ENCODE results near the gene SLC43A3.

The SLC43A3 gene

GRCh38 chr11:57458410-57459163 lies 31.7 kb upstream of the SLC43A3 start:
- Histone ChIP-seq H3K36me3 (replicated peaks; ENCODE audit: low read depth, low read length) (no peaks in the 10 kb centered on the region), H3K27me3 (ENCODE audit: low read depth, low read length) (no peaks in the 10 kb centered on the region; the same call in 1 of the 2 replicates), H4K20me1 (ENCODE audit: insufficient read depth, low read length) (no peaks in the 10 kb centered on the region), H3K9me3 (ENCODE audit: insufficient read depth, low read length) (no peaks in the 10 kb centered on the region), H3K4me3 (ENCODE audit: low read length) (peak overlapping the region; percentile 79), H2AFZ (ENCODE audit: low read depth, low read length) (peak overlapping the region; percentile 70), H3K4me1 (ENCODE audit: low read length) (peaks cover 16% of the 10 kb centered on the region), H3K9ac (ENCODE audit: low read length) (peak overlapping the region; percentile 57), H3K27ac (ENCODE audit: low read length) (no peak overlapping the region), H3K79me2 (ENCODE audit: low read length) (no peaks in the 10 kb centered on the region), H3K4me2 (ENCODE audit: low read length) (peak overlapping the region; percentile 84)
- no peak for TF ChIP-seq EZH2phosphoT487 (IDR thresholded peaks at IDR 0.05; ENCODE audit: low read depth)
- TF ChIP-seq, protein P1, sequence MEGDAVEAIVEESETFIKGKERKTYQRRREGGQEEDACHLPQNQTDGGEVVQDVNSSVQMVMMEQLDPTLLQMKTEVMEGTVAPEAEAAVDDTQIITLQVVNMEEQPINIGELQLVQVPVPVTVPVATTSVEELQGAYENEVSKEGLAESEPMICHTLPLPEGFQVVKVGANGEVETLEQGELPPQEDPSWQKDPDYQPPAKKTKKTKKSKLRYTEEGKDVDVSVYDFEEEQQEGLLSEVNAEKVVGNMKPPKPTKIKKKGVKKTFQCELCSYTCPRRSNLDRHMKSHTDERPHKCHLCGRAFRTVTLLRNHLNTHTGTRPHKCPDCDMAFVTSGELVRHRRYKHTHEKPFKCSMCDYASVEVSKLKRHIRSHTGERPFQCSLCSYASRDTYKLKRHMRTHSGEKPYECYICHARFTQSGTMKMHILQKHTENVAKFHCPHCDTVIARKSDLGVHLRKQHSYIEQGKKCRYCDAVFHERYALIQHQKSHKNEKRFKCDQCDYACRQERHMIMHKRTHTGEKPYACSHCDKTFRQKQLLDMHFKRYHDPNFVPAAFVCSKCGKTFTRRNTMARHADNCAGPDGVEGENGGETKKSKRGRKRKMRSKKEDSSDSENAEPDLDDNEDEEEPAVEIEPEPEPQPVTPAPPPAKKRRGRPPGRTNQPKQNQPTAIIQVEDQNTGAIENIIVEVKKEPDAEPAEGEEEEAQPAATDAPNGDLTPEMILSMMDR (IDR thresholded peaks at IDR 0.05; ENCODE audit: low read depth, low read length): peak; percentile 99

DNA sequence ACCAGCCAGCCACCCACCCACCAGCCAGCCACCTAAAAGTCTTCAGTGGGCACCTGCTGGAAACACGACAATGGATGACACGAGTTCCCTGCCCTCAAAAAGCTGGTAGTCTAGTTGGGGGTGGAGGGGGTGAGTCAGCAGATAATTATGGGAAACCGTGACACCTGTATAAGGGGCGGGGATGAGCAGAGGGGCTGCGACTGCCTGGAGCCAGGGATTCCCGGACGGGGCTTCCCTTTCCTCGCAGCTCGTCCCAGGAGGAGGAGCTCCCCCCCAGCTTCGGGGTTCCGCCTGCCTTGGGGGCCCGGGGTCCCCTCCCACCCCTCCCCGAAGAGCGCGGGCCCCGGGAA lies 31.1 kb upstream of the SLC43A3 start:
- TF ChIP-seq, protein P1 (IDR thresholded peaks at IDR 0.05; ENCODE audit: low read depth, low read length): no peak
- TF ChIP-seq EZH2phosphoT487 (IDR thresholded peaks at IDR 0.05; ENCODE audit: low read depth): no peak
- no peaks in the 10 kb centered on the region for H4K20me1 ChIP-seq (ENCODE audit: insufficient read depth, low read length)
- H3K36me3 ChIP-seq (replicated peaks; ENCODE audit: low read depth, low read length): no peaks in the 10 kb centered on the region
- no peak overlapping the region for H3K27ac ChIP-seq (ENCODE audit: low read length)
- peaks cover 5% of the 10 kb centered on the region; the same call in 1 of the 2 replicates for H3K27me3 ChIP-seq (ENCODE audit: low read depth, low read length)
- peak overlapping the region; percentile 57 for H3K9ac ChIP-seq (ENCODE audit: low read length)
- H3K4me3 ChIP-seq (ENCODE audit: low read length): peak overlapping the region; percentile 79
- no peak overlapping the region; the same call in 1 of the 2 replicates for H2AFZ ChIP-seq (ENCODE audit: low read depth, low read length)
- no peaks in the 10 kb centered on the region for H3K9me3 ChIP-seq (ENCODE audit: insufficient read depth, low read length)
- peaks cover 16% of the 10 kb centered on the region for H3K4me1 ChIP-seq (ENCODE audit: low read length)
- peak overlapping the region; percentile 84 for H3K4me2 ChIP-seq (ENCODE audit: low read length)
- no peaks in the 10 kb centered on the region for H3K79me2 ChIP-seq (ENCODE audit: low read length)

DNA sequence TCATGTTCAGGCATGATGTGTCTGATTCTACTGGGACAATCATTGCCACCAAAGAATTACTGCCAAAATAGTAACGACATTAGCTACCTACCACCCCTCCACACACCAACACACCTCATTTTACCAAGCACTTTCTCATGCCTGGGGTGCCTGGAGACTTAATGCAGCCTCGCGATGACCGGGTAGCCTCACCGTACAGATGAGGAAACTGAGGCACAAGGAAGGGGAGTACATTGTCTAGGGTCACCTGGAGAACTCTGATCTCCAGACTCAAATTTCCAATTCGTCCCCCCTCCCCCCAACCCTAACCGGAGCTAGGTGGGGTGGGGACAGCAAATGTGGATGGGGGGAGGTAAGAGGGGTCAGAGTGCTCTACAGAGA lies 30.7 kb upstream of the SLC43A3 start:
- H3K36me3 ChIP-seq (replicated peaks; ENCODE audit: low read depth, low read length): no peaks in the 10 kb centered on the region
- H3K4me3 ChIP-seq (ENCODE audit: low read length): peak overlapping the region; percentile 79
- H3K4me1 ChIP-seq (ENCODE audit: low read length): peaks cover 16% of the 10 kb centered on the region
- H3K79me2 ChIP-seq (ENCODE audit: low read length): no peaks in the 10 kb centered on the region
- no peaks in the 10 kb centered on the region for H4K20me1 ChIP-seq (ENCODE audit: insufficient read depth, low read length)
- peak overlapping the region; percentile 37; the same call in 1 of the 2 replicates for H2AFZ ChIP-seq (ENCODE audit: low read depth, low read length)
- H3K9me3 ChIP-seq (ENCODE audit: insufficient read depth, low read length): no peaks in the 10 kb centered on the region
- H3K9ac ChIP-seq (ENCODE audit: low read length): peak overlapping the region; percentile 57
- TF ChIP-seq EZH2phosphoT487 (IDR thresholded peaks at IDR 0.05; ENCODE audit: low read depth): no peak
- TF ChIP-seq, protein P1 (IDR thresholded peaks at IDR 0.05; ENCODE audit: low read depth, low read length): no peak
- peaks cover 5% of the 10 kb centered on the region; the same call in 1 of the 2 replicates for H3K27me3 ChIP-seq (ENCODE audit: low read depth, low read length)
- peak overlapping the region; percentile 84 for H3K4me2 ChIP-seq (ENCODE audit: low read length)
- no peak overlapping the region for H3K27ac ChIP-seq (ENCODE audit: low read length)

GRCh38 chr11:57456960-57457642 lies 30.2 kb upstream of the SLC43A3 start:
- Histone ChIP-seq H2AFZ (ENCODE audit: low read depth, low read length) (peak overlapping the region; percentile 37; the same call in 1 of the 2 replicates), H3K27ac (ENCODE audit: low read length) (no peak overlapping the region), H3K9ac (ENCODE audit: low read length) (peak overlapping the region; percentile 57), H3K4me3 (ENCODE audit: low read length) (peak overlapping the region; percentile 79), H3K36me3 (replicated peaks; ENCODE audit: low read depth, low read length) (no peaks in the 10 kb centered on the region), H4K20me1 (ENCODE audit: insufficient read depth, low read length) (no peaks in the 10 kb centered on the region), H3K9me3 (ENCODE audit: insufficient read depth, low read length) (no peaks in the 10 kb centered on the region), H3K4me1 (ENCODE audit: low read length) (peaks cover 16% of the 10 kb centered on the region), H3K4me2 (ENCODE audit: low read length) (peak overlapping the region; percentile 84), H3K79me2 (ENCODE audit: low read length) (no peaks in the 10 kb centered on the region), H3K27me3 (ENCODE audit: low read depth, low read length) (peaks cover 5% of the 10 kb centered on the region; the same call in 1 of the 2 replicates)
- no peak for TF ChIP-seq EZH2phosphoT487 (IDR thresholded peaks at IDR 0.05; ENCODE audit: low read depth)
- TF ChIP-seq, protein P1 (IDR thresholded peaks at IDR 0.05; ENCODE audit: low read depth, low read length): peak; percentile 91

Data from OCI-LY3 (cell line).